ENCODE results near the gene REL.

GRCh38 chr2:60959501-60959900 lies 78.1 kb downstream of the REL start:
- TF ChIP-seq TSHZ2 (CRISPR knock-in tag; IDR thresholded peaks at IDR 0.05) (no peak), TCF4 (CRISPR knock-in tag; IDR thresholded peaks at IDR 0.05; ENCODE audit: borderline replicate concordance) (no peak), ZNF565 (CRISPR knock-in tag; conservative IDR thresholded peaks at IDR 0.05; ENCODE audit: low read depth) (no peak), ZFP3 (CRISPR knock-in tag; IDR thresholded peaks at IDR 0.05) (no peak), ZFP30 (CRISPR knock-in tag; IDR thresholded peaks at IDR 0.05) (no peak), POU6F1 (CRISPR knock-in tag; IDR thresholded peaks at IDR 0.05; ENCODE audit: borderline replicate concordance, low read depth) (no peak)

All from SK-N-SH treated with all-trans-retinoic acid at 6 μM for 48 hours (cell line).